Astrocyte (in vitro differentiated cells and primary cell): Measurements from ENCODE around the gene C1QTNF1. TPM values are rescaled to one million over a fixed set of nuclear protein-coding genes. Genes with fewer than 3 reads are reported as not detected.

Source experiments
- DNase-seq: peaks from one replicate; pipeline ENCODE4 v3.0.0-alpha.2; 2010; ENCODE audit warnings: low read depth
- FAIRE-seq: peaks from 2 replicates; lab custom pipeline; 2011; peaks lifted over from hg19 to GRCh38; lab: Jason Lieb, UNC
- H2AFZ ChIP-seq: 2 replicates; pipeline ENCODE4 v1.6.0; 2012; ENCODE audit warnings: low read depth, low read length, inconsistent platforms
- H3K27ac ChIP-seq: 2 replicates; pipeline ENCODE4 v1.5.1; 2011; ENCODE audit warnings: low read depth, low read length, inconsistent platforms
- H3K27me3 ChIP-seq: 2 replicates; pipeline ENCODE4 v1.6.0; 2011; ENCODE audit warnings: low read length, inconsistent platforms; ENCODE audit not compliant: insufficient read depth
- H3K36me3 ChIP-seq: 2 replicates; pipeline ENCODE4 v1.5.1; 2011; ENCODE audit warnings: low read length, inconsistent platforms; ENCODE audit not compliant: insufficient read depth
- H3K4me1 ChIP-seq: 2 replicates; pipeline ENCODE4 v1.5.1; 2011; ENCODE audit warnings: low read length, inconsistent platforms; ENCODE audit not compliant: insufficient read depth
- H3K4me2 ChIP-seq: 2 replicates; pipeline ENCODE4 v1.6.0; 2012; ENCODE audit warnings: low read length, inconsistent platforms
- H3K4me3 ChIP-seq: 2 replicates; pipeline ENCODE4 v1.5.1; 2011; ENCODE audit warnings: low read depth, mild to moderate bottlenecking, low read length, inconsistent platforms; ENCODE audit not compliant: insufficient read depth
- H3K79me2 ChIP-seq: 2 replicates; pipeline ENCODE4 v1.6.0; 2012; ENCODE audit warnings: mild to moderate bottlenecking, low read length, inconsistent platforms; ENCODE audit not compliant: insufficient read depth
- H3K9ac ChIP-seq: 2 replicates; pipeline ENCODE4 v1.6.0; 2012; ENCODE audit warnings: mild to moderate bottlenecking, low read length, inconsistent platforms
- H3K9me3 ChIP-seq: 2 replicates; pipeline ENCODE4 v1.5.1; 2012; ENCODE audit warnings: low read depth, mild to moderate bottlenecking, low read length, inconsistent platforms; ENCODE audit not compliant: insufficient read depth
- H4K20me1 ChIP-seq: 2 replicates; pipeline ENCODE4 v1.6.0; 2012; ENCODE audit warnings: low read length, inconsistent platforms; ENCODE audit not compliant: insufficient read depth
- H3K27ac Mint-ChIP-seq: one replicate; pipeline ENCODE4 v1.8.0; 2021; ENCODE audit warnings: mild to moderate bottlenecking, mixed read lengths; ENCODE audit not compliant: unreplicated experiment
- H3K27me3 Mint-ChIP-seq: one replicate; pipeline ENCODE4 v1.8.0; 2021; ENCODE audit warnings: low read depth, mixed read lengths; ENCODE audit not compliant: unreplicated experiment
- H3K36me3 Mint-ChIP-seq: one replicate; pipeline ENCODE4 v1.8.0; 2021; ENCODE audit warnings: low read depth, mixed read lengths; ENCODE audit not compliant: unreplicated experiment
- H3K4me1 Mint-ChIP-seq: one replicate; pipeline ENCODE4 v1.8.0; 2021; ENCODE audit warnings: low read depth, mixed read lengths; ENCODE audit not compliant: unreplicated experiment
- H3K4me3 Mint-ChIP-seq: one replicate; pipeline ENCODE4 v1.8.0; 2021; ENCODE audit warnings: mild to moderate bottlenecking, moderate library complexity, mixed read lengths; ENCODE audit not compliant: unreplicated experiment
- H3K9me3 Mint-ChIP-seq: one replicate; pipeline ENCODE4 v1.8.0; 2021; ENCODE audit warnings: mild to moderate bottlenecking, mixed read lengths; ENCODE audit not compliant: unreplicated experiment
- CTCF ChIP-seq: IDR thresholded peaks from 2 replicates; pipeline ENCODE4 v1.5.1; 2011; ENCODE audit warnings: low read depth, mild to moderate bottlenecking, inconsistent platforms, low read length, moderate library complexity; ENCODE audit not compliant: insufficient read depth
- EZH2 ChIP-seq: IDR thresholded peaks from 2 replicates; pipeline ENCODE4 v1.6.1; 2012; ENCODE audit warnings: mild to moderate bottlenecking, low read length, inconsistent platforms; ENCODE audit not compliant: insufficient read depth
- total RNA-seq: library from RNA; stranded (reverse); gene quantifications from 2 replicates; pipeline ENCODE4 v1.2.1, GENCODE V29; 2021

Gene C1QTNF1
- total RNA-seq, 1 donor from 2014 or later: 2.2 TPM

DNA sequence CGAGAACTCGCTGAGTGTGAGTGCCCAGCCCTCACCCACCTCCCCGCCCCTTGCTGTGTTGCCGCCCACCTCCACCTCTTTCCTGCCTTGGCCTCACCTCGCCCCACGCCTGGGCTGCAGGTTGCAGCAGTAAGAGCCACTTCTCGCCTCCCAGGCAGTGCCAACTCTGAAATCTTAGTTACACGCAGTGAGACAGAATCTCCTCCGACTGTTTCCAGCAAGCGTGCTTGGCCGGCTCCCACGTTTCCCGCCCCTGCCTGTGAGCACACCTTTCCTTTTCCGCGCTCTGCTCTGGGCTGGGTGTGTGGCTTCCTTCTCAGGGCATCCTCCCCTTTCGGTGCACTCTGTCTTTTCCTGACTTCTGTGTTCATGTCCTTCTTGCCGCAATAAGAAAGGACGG lies 56.4 kb downstream of the C1QTNF1 start:
- FAIRE-seq (no peak), DNase-seq (no peak)
- Histone ChIP-seq H3K9me3 (no peaks in the 10 kb centered on the region), H4K20me1 (peaks cover 10% of the 10 kb centered on the region), H3K36me3 (no peaks in the 10 kb centered on the region), H2AFZ (no peak overlapping the region), H3K4me2 (no peak overlapping the region), H3K79me2 (no peaks in the 10 kb centered on the region), H3K27ac (no peak overlapping the region), H3K4me3 (no peak overlapping the region), H3K9ac (no peak overlapping the region), H3K27me3 (no peaks in the 10 kb centered on the region), H3K4me1 (peaks cover 4% of the 10 kb centered on the region)
- TF ChIP-seq EZH2: no peak
- TF ChIP-seq CTCF: no peak
- Mint-ChIP-seq H3K9me3 (no peaks in the 10 kb centered on the region), H3K27me3 (no peaks in the 10 kb centered on the region), H3K27ac (no peak overlapping the region), H3K36me3 (peaks cover 12% of the 10 kb centered on the region), H3K4me1 (peaks cover 5% of the 10 kb centered on the region), H3K4me3 (no peak overlapping the region)

DNA sequence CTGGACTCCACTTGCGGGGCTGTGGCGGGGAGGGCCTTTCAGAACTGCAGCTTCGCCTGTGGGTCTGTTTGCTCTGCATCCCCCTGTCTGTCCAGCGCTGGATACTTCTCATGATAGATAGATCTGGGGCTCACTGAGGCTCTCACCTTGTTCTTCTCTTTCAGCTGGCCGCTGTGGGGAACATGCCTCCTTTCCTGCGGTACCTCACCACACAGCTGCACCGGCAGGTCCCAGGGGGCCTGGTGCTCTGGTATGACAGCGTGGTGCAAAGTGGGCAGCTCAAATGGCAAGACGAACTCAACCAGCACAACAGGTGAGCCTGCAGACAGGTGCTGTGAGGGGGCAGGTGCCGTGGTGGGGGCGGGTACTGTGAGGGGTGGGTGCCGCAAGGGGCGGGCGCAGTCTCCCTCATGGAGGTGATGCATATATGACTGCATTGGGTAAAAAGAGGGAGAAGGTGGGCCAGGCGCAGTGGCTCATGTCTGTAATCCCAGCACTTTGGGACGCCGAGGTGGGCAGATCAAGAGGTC lies 56.9 kb downstream of the C1QTNF1 start:
- H3K79me2 ChIP-seq: no peaks in the 10 kb centered on the region
- H3K27ac ChIP-seq: no peak overlapping the region
- H3K27ac Mint-ChIP-seq: no peak overlapping the region
- TF ChIP-seq CTCF (no peak), EZH2 (no peak)
- peaks cover 1% of the 10 kb centered on the region for H3K4me1 Mint-ChIP-seq
- no peak overlapping the region for H3K9ac ChIP-seq
- peaks cover 12% of the 10 kb centered on the region for H3K36me3 Mint-ChIP-seq
- H3K36me3 ChIP-seq: no peaks in the 10 kb centered on the region
- H4K20me1 ChIP-seq: peaks cover 9% of the 10 kb centered on the region
- no peak overlapping the region for H2AFZ ChIP-seq
- DNase-seq: no peak
- no peak overlapping the region for H3K4me3 Mint-ChIP-seq
- no peak overlapping the region for H3K4me2 ChIP-seq
- no peaks in the 10 kb centered on the region for H3K9me3 Mint-ChIP-seq
- no peaks in the 10 kb centered on the region for H3K9me3 ChIP-seq
- no peaks in the 10 kb centered on the region for H3K27me3 Mint-ChIP-seq
- H3K4me1 ChIP-seq: no peaks in the 10 kb centered on the region
- H3K27me3 ChIP-seq: no peaks in the 10 kb centered on the region
- no peak overlapping the region for H3K4me3 ChIP-seq
- no peak for FAIRE-seq

GRCh38 chr17:79081571-79082276 lies 57.8 kb downstream of the C1QTNF1 start:
- no peaks in the 10 kb centered on the region for H3K27me3 ChIP-seq
- no peak overlapping the region for H3K4me3 ChIP-seq
- H3K4me1 ChIP-seq: no peaks in the 10 kb centered on the region
- Mint-ChIP-seq H3K27ac (peak overlapping the region; percentile 62), H3K27me3 (no peaks in the 10 kb centered on the region), H3K4me1 (no peaks in the 10 kb centered on the region), H3K36me3 (peaks cover 14% of the 10 kb centered on the region), H3K4me3 (no peak overlapping the region), H3K9me3 (no peaks in the 10 kb centered on the region)
- no peak for TF ChIP-seq EZH2
- TF ChIP-seq CTCF: no peak
- H3K27ac ChIP-seq: no peak overlapping the region
- no peak overlapping the region for H2AFZ ChIP-seq
- FAIRE-seq (no peak), DNase-seq (no peak)
- no peaks in the 10 kb centered on the region for H3K79me2 ChIP-seq
- no peaks in the 10 kb centered on the region for H3K36me3 ChIP-seq
- peaks cover 7% of the 10 kb centered on the region for H4K20me1 ChIP-seq
- no peak overlapping the region for H3K4me2 ChIP-seq
- no peak overlapping the region for H3K9ac ChIP-seq
- no peaks in the 10 kb centered on the region for H3K9me3 ChIP-seq
